Osteoblast (primary cell): Measurements from ENCODE around the gene PCDH9. TPM values are rescaled to one million over a fixed set of nuclear protein-coding genes. Genes with fewer than 3 reads are reported as not detected.
A peak's percentile ranks its signal among the peaks of the same experiment; 100 is the strongest.

ENCODE experiments used
- DNase-seq: peaks from one replicate; pipeline ENCODE4 v3.0.0; 2011; ENCODE audit warnings: low spot score, mixed read lengths; ENCODE audit not compliant: insufficient read length; ENCODE audit errors: missing footprints
- H2AFZ ChIP-seq: 2 replicates; pipeline ENCODE4 v1.6.0; 2011; ENCODE audit warnings: mild to moderate bottlenecking, low read length
- H3K27ac ChIP-seq: 2 replicates; pipeline ENCODE4 v1.5.1; 2011; ENCODE audit warnings: mild to moderate bottlenecking, low read depth, low read length, moderate library complexity
- H3K27me3 ChIP-seq: 2 replicates; pipeline ENCODE4 v1.6.0; 2012; ENCODE audit warnings: mild to moderate bottlenecking, control low read depth, inconsistent platforms, low read length, moderate library complexity; ENCODE audit not compliant: insufficient read depth
- H3K36me3 ChIP-seq: 2 replicates; pipeline ENCODE4 v1.5.1; 2011; ENCODE audit warnings: mild to moderate bottlenecking, low read length, control low read depth, moderate library complexity; ENCODE audit not compliant: insufficient read depth
- H3K4me1 ChIP-seq: 2 replicates; pipeline ENCODE4 v1.5.1; 2011; ENCODE audit warnings: mild to moderate bottlenecking, low read length, control low read depth, moderate library complexity; ENCODE audit not compliant: insufficient read depth
- H3K4me2 ChIP-seq: 2 replicates; pipeline ENCODE4 v1.6.0; 2011; ENCODE audit warnings: mild to moderate bottlenecking, low read length; ENCODE audit not compliant: insufficient read depth
- H3K4me3 ChIP-seq: fragments of 200-600 bp; sonication (generic); 3 replicates; pipeline ENCODE4 v1.5.1; 2012; ENCODE audit warnings: mild to moderate bottlenecking, low read length, inconsistent platforms; ENCODE audit not compliant: insufficient read depth
- H3K79me2 ChIP-seq: 2 replicates; pipeline ENCODE4 v1.6.0; 2012; ENCODE audit warnings: mild to moderate bottlenecking, low read length, control low read depth, inconsistent platforms; ENCODE audit not compliant: insufficient read depth
- H3K9me3 ChIP-seq: 2 replicates; pipeline ENCODE4 v1.5.1; 2011; ENCODE audit warnings: low read depth, low read length, control low read depth
- H4K20me1 ChIP-seq: 2 replicates; pipeline ENCODE4 v1.6.0; 2012; ENCODE audit warnings: mild to moderate bottlenecking, low read length, control low read depth; ENCODE audit not compliant: insufficient read depth
- total RNA-seq: library from RNA; depleted of rRNA; stranded (reverse); fragments of >200 nt; gene quantifications from 2 replicates; pipeline ENCODE4 v1.2.3, GENCODE V29; 2012
- TF ChIP-seq, protein P1 (sequence below): IDR thresholded peaks from 2 replicates; pipeline ENCODE4 v1.5.1; 2011; ENCODE audit warnings: mild to moderate bottlenecking, low read depth, low read length, moderate library complexity; ENCODE audit errors: extremely low read depth

PCDH9 gene
- total RNA-seq, 1 donor, result 1.1 TPM

- Histone ChIP-seq H4K20me1 (no peaks in the 10 kb centered on the region), H3K9me3 (no peaks in the 10 kb centered on the region), H3K4me1 (no peaks in the 10 kb centered on the region), H2AFZ (no peak overlapping the region), H3K27ac (no peak overlapping the region), H3K4me2 (no peak overlapping the region), H3K79me2 (no peaks in the 10 kb centered on the region), H3K36me3 (no peaks in the 10 kb centered on the region), H3K4me3 (no peak overlapping the region), H3K27me3 (no peaks in the 10 kb centered on the region)
- TF ChIP-seq, protein P1, sequence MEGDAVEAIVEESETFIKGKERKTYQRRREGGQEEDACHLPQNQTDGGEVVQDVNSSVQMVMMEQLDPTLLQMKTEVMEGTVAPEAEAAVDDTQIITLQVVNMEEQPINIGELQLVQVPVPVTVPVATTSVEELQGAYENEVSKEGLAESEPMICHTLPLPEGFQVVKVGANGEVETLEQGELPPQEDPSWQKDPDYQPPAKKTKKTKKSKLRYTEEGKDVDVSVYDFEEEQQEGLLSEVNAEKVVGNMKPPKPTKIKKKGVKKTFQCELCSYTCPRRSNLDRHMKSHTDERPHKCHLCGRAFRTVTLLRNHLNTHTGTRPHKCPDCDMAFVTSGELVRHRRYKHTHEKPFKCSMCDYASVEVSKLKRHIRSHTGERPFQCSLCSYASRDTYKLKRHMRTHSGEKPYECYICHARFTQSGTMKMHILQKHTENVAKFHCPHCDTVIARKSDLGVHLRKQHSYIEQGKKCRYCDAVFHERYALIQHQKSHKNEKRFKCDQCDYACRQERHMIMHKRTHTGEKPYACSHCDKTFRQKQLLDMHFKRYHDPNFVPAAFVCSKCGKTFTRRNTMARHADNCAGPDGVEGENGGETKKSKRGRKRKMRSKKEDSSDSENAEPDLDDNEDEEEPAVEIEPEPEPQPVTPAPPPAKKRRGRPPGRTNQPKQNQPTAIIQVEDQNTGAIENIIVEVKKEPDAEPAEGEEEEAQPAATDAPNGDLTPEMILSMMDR, result no peak
- DNase-seq, result no peak
Observed at GRCh38 chr13:66362485-66362884, 867.7 kb downstream of the PCDH9 start.

DNA sequence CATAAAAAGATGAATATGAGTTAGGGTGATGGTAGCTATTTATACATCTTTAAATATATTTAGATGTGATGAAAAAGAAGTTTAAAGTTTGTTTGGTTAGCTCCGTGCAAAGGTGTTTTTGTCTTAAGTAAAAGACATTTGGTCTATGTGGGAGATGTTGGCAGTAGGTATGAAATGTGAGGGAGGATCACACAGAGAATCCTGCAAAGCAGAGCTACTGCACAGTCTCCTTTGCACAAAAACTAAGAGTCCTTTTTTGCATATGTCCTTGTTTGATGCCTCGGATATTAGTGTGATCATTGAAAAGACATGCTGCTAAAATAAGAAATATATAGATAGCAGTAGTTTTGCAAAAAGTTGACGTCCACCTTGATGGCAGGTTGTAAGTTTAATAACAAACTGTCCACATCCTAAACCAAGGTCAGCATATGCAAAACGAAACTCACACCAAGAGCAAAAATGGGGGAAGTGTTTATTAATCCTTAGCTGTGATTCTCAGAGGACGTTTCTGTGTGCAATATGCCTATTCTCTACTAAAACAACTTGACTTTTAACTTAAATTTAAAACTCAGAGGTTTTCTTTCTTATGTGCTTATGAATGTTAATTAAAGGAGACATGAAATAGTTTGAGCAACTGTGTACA, 870.1 kb downstream of the PCDH9 start:
- no peak overlapping the region for H3K27ac ChIP-seq
- no peaks in the 10 kb centered on the region for H3K27me3 ChIP-seq
- no peak overlapping the region for H2AFZ ChIP-seq
- TF ChIP-seq, protein P1, result no peak
- H4K20me1 ChIP-seq, result no peaks in the 10 kb centered on the region
- H3K4me3 ChIP-seq, result no peak overlapping the region
- no peak for DNase-seq
- peak overlapping the region; percentile 4 for H3K4me2 ChIP-seq
- no peaks in the 10 kb centered on the region for H3K79me2 ChIP-seq
- H3K9me3 ChIP-seq, result no peaks in the 10 kb centered on the region
- H3K4me1 ChIP-seq, result no peaks in the 10 kb centered on the region
- no peaks in the 10 kb centered on the region for H3K36me3 ChIP-seq

DNA sequence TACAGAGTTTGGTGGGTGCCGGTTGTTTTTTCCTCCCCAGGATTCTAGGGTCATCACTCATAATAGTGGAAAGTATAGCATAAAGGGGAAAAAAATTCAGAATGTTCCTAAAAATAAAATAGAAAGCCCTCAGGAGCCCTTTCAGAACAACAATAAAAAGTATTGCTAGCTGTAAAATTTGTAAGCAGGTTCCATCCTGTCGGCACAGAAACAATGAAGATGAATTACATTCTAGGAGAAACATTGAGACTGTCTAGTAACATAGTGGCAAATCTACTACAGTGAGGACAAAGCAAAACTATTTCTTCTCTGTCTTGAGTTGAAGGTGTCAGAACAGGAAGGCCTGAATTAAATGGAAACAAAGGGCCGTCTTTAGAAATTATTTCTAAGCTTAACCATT, 870.7 kb downstream of the PCDH9 start:
- DNase-seq, result no peak

GRCh38 chr13:66358564-66358963, 871.6 kb downstream of the PCDH9 start:
- Histone ChIP-seq H3K27me3 (no peaks in the 10 kb centered on the region), H3K4me3 (no peak overlapping the region), H3K79me2 (no peaks in the 10 kb centered on the region), H3K27ac (no peak overlapping the region), H3K4me2 (no peak overlapping the region), H3K4me1 (no peaks in the 10 kb centered on the region), H4K20me1 (no peaks in the 10 kb centered on the region), H3K36me3 (no peaks in the 10 kb centered on the region), H3K9me3 (no peaks in the 10 kb centered on the region), H2AFZ (no peak overlapping the region)
- TF ChIP-seq, protein P1, result no peak
- no peak for DNase-seq

More for the DNA sequence above, 870.7 kb downstream of the PCDH9 start:
- Histone ChIP-seq H3K27me3 (no peaks in the 10 kb centered on the region), H3K4me2 (no peak overlapping the region), H3K79me2 (no peaks in the 10 kb centered on the region), H3K4me3 (no peak overlapping the region), H2AFZ (no peak overlapping the region), H3K36me3 (no peaks in the 10 kb centered on the region), H4K20me1 (no peaks in the 10 kb centered on the region), H3K4me1 (no peaks in the 10 kb centered on the region), H3K27ac (no peak overlapping the region), H3K9me3 (no peaks in the 10 kb centered on the region)
- TF ChIP-seq, protein P1, result no peak
